Nephron (organoid): ENCODE measurements around the gene PITPNM2.

ENCODE experiments used
- H3K27ac Mint-ChIP-seq, 3 experiments: 2 replicates each; pipeline ENCODE4 v1.8.0; 2020; ENCODE audit warnings: mixed read lengths in 3 of 3, mild to moderate bottlenecking in 2 of 3, moderate library complexity in 1 of 3
- H3K27me3 Mint-ChIP-seq: 2 replicates; pipeline ENCODE4 v1.8.0; 2021; ENCODE audit warnings: low read depth, mild to moderate bottlenecking, moderate library complexity, mixed read lengths
- H3K36me3 Mint-ChIP-seq: 2 replicates; pipeline ENCODE4 v1.8.0; 2020; ENCODE audit warnings: low read depth, mixed read lengths
- H3K4me1 Mint-ChIP-seq: 2 replicates; pipeline ENCODE4 v1.8.0; 2020; ENCODE audit warnings: mixed read lengths
- H3K4me3 Mint-ChIP-seq, 3 experiments: 2 replicates each; pipeline ENCODE4 v1.8.0; 2020; ENCODE audit warnings: mild to moderate bottlenecking in 3 of 3, mixed read lengths in 3 of 3, moderate library complexity in 2 of 3
- H3K9me3 Mint-ChIP-seq: 2 replicates; pipeline ENCODE4 v1.8.0; 2020; ENCODE audit warnings: mixed read lengths
- TF ChIP-seq, protein P1 (sequence below), 3 experiments: fragments of 200-600 bp; sonication (generic); IDR thresholded peaks; one replicate each; pipeline ENCODE4 v1.5.0; 2021; ENCODE audit warnings: antibody characterized with exemption in 3 of 3; ENCODE audit not compliant: unreplicated experiment in 3 of 3

The PITPNM2 gene

DNA sequence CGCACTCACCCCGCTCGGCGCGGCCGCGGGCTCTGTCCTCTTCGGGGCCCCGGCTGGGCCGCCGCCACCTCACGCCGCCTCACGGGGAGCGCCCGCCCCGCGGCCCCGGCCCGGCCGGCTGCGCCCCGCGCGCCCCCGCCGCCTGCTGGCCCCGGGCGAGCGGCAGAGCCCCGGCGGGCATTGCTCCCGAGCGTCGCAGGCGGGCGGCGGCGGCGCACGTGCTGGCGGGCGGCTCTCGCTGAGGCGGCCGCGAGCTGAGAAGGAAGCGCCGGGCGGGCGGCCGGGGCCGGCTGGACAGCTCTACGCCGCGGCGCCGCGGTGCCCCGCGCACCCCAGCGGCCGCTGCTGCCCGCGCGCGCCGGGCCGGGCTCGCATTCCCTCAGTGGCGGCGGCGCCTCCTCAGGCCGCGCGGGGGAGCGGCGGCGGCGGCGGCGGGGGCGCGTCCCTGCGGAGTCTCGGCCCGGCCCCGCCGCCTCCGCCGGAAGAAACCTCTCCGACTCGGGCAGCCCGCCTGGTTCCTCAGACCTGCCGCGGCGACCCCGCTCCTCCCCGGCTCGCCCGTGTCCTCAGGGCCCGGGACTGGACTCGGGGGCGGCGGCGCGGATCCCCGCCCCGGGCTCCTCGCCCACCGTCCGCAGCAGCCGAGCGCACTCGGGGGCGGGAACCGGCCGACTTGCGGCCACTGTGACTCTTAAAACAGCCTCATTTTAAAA lies at the start of gene PITPNM2:
TSS of gene PITPNM2 (minus strand) at position 347 of the 713 bp plus-strand sequence. CDS start 116,500 bp downstream, outside the sequence.
- H3K4me1 Mint-ChIP-seq = peaks cover 14% of the 10 kb centered on the region
- TF ChIP-seq, protein P1, sequence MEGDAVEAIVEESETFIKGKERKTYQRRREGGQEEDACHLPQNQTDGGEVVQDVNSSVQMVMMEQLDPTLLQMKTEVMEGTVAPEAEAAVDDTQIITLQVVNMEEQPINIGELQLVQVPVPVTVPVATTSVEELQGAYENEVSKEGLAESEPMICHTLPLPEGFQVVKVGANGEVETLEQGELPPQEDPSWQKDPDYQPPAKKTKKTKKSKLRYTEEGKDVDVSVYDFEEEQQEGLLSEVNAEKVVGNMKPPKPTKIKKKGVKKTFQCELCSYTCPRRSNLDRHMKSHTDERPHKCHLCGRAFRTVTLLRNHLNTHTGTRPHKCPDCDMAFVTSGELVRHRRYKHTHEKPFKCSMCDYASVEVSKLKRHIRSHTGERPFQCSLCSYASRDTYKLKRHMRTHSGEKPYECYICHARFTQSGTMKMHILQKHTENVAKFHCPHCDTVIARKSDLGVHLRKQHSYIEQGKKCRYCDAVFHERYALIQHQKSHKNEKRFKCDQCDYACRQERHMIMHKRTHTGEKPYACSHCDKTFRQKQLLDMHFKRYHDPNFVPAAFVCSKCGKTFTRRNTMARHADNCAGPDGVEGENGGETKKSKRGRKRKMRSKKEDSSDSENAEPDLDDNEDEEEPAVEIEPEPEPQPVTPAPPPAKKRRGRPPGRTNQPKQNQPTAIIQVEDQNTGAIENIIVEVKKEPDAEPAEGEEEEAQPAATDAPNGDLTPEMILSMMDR (IDR thresholded peaks at IDR 0.05; ENCODE audit: unreplicated experiment in 3 of 3) = peak in 1 of 3 experiments; percentile 10
- peak within 1 kb of the TSS; percentile 84 to 91 (median 88) for H3K4me3 Mint-ChIP-seq
- H3K9me3 Mint-ChIP-seq = no peaks in the 10 kb centered on the region
- no peaks in the 10 kb centered on the region for H3K36me3 Mint-ChIP-seq
- peak within 1 kb of the TSS; percentile 59 to 71 (median 60) for H3K27ac Mint-ChIP-seq
- H3K27me3 Mint-ChIP-seq = peaks cover 23% of the 10 kb centered on the region

DNA sequence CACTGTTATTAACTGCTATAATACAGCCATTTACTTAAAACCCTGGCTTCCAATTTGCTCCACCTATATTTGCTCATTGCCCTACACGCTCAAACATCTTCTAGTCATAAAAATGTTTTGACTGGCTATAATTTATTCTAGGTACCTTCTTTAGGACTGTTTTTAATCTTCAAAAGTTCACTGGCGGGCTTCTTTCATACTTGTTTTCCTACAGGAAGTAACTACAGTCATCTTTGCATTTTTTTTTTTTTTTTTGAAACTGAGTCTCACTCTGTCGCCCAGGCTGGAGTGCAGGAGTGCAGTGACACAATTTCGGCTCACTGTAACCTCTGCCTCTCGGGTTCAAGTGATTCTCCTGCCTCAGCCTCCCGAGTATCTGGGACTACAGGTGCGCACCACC lies 49.5 kb upstream of the PITPNM2 start:
- H3K27me3 Mint-ChIP-seq = no peaks in the 10 kb centered on the region
- H3K36me3 Mint-ChIP-seq = peaks cover 56% of the 10 kb centered on the region
- no peak overlapping the region for H3K4me3 Mint-ChIP-seq
- H3K4me1 Mint-ChIP-seq = peaks cover 7% of the 10 kb centered on the region
- no peaks in the 10 kb centered on the region for H3K9me3 Mint-ChIP-seq
- peak overlapping the region in 2 of 3 experiments; percentile 6 to 19 for H3K27ac Mint-ChIP-seq
- TF ChIP-seq, protein P1 (IDR thresholded peaks at IDR 0.05; ENCODE audit: unreplicated experiment in 3 of 3) = no peak

DNA sequence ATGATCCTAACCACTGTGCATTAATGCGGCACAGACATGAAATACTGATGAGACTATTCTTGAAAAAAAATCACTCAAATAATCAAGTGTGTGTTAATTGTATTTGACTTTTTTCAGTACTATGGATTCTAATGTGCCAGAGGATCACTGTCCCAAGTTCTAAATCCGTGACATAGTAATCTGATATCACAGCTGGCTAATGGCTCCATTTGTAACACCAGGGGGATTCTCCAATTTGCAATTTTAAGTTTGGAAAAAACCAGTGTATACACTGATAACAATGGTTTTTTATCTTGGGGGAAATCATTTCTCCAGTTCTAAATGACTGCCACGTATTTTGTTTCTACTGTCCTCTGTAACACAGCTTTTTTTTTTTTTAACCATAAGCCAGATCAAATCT lies 49.0 kb upstream of the PITPNM2 start:
- TF ChIP-seq, protein P1 (IDR thresholded peaks at IDR 0.05; ENCODE audit: unreplicated experiment in 3 of 3) = no peak
- Mint-ChIP-seq H3K36me3 (peaks cover 54% of the 10 kb centered on the region), H3K4me3 (no peak overlapping the region), H3K27me3 (no peaks in the 10 kb centered on the region), H3K4me1 (peaks cover 7% of the 10 kb centered on the region), H3K27ac (peak overlapping the region in 2 of 3 experiments; percentile 6 to 19), H3K9me3 (no peaks in the 10 kb centered on the region)

DNA sequence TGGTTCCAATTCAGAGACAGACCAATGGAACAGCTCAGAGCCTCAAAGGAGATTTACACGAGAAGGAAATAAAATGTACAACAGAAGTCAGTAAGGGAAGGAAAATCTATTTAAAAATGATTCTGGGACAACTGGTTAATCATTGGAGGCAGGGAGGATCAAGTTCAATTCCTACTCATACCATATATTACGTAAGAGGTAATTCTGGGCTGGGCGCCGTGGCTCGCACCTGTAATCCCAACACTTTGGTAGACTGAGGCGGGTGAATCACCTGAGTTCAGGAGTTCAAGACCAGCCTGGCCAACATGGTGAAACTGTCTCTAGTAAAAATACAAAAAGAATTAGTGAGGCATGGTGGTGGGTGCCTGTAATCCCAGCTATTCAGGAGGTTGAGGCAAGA lies 36.7 kb upstream of the PITPNM2 start:
- no peaks in the 10 kb centered on the region for H3K27me3 Mint-ChIP-seq
- peaks cover 56% of the 10 kb centered on the region for H3K36me3 Mint-ChIP-seq
- H3K27ac Mint-ChIP-seq = no peak overlapping the region
- TF ChIP-seq, protein P1 (IDR thresholded peaks at IDR 0.05; ENCODE audit: unreplicated experiment in 3 of 3) = no peak
- H3K4me3 Mint-ChIP-seq = no peak overlapping the region
- H3K9me3 Mint-ChIP-seq = no peaks in the 10 kb centered on the region
- H3K4me1 Mint-ChIP-seq = no peaks in the 10 kb centered on the region

DNA sequence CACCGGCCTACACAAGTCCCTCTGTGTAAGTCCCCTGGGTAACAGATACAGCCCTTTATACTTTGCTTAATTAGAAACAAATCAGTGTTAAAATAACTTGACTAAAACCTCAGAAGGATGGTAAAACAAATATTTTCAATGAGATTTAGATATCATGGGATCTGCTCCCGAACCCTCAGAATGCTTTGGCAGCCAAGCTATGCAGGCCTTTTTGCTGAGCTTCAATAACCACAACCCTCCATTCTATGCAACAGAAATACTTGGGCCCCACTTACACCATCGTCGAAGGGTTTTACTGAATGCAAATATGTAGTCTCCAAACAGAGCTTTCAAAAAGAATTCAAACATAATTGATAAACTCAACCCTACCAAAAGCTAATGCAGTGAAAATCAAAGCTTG lies 29.3 kb upstream of the PITPNM2 start:
- Mint-ChIP-seq H3K27ac (no peak overlapping the region), H3K9me3 (no peaks in the 10 kb centered on the region), H3K4me3 (no peak overlapping the region), H3K4me1 (no peaks in the 10 kb centered on the region), H3K27me3 (no peaks in the 10 kb centered on the region), H3K36me3 (peaks cover 50% of the 10 kb centered on the region)
- TF ChIP-seq, protein P1 (IDR thresholded peaks at IDR 0.05; ENCODE audit: unreplicated experiment in 3 of 3) = no peak

DNA sequence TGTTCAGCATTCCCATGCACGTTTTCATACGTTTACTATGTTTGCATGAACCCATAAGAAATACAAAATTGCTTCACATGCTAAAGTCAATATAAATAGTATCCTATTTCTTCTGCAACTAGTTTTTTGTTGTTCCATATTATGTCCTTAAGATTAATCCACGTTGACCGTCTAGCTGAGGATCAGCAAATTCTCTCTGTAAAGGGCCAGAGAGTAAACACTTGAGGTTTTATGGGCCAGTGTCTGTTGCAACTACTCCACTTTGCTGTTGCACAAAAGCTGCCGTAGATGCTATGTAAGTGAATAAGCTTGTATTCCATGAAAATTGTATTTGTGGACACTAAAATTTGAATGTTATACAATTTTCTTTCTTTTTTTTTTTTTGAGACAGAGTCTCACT lies 21.1 kb upstream of the PITPNM2 start:
- H3K4me1 Mint-ChIP-seq = no peaks in the 10 kb centered on the region

More for the DNA sequence above, 21.1 kb upstream of the PITPNM2 start:
- Mint-ChIP-seq H3K9me3 (no peaks in the 10 kb centered on the region), H3K27me3 (no peaks in the 10 kb centered on the region), H3K4me3 (no peak overlapping the region), H3K27ac (no peak overlapping the region), H3K36me3 (peaks cover 42% of the 10 kb centered on the region)
- TF ChIP-seq, protein P1 (IDR thresholded peaks at IDR 0.05; ENCODE audit: unreplicated experiment in 3 of 3) = no peak
